HG03558 (cell line): ENCODE data around the gene LY6G5C.

Source experiments
- ATAC-seq: cut with Tn5 transposase; IDR thresholded peaks from one replicate; pipeline ENCODE4 v1.9.1; 2021; ENCODE audit warnings: moderate number of reproducible peaks; ENCODE audit not compliant: unreplicated experiment; ENCODE audit errors: extremely low read depth

Gene LY6G5C, protein sequence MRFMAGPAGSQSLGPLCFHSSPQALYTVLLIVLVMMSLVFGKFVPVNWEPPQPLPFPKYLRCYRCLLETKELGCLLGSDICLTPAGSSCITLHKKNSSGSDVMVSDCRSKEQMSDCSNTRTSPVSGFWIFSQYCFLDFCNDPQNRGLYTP

GRCh38 chr6:31680226-31681134 is at the start of gene LY6G5C:
LY6G5C (minus strand) TSS chr6:31681067; CDS start chr6:31680373, 694 bp downstream.
- ATAC-seq, result no peak

- no peak for ATAC-seq
Measured at GRCh38 chr6:31729979-31730630, 49.2 kb upstream of the LY6G5C start.

GRCh38 chr6:31729515-31729978 is 48.7 kb upstream of the LY6G5C start:
- ATAC-seq, result no peak

DNA sequence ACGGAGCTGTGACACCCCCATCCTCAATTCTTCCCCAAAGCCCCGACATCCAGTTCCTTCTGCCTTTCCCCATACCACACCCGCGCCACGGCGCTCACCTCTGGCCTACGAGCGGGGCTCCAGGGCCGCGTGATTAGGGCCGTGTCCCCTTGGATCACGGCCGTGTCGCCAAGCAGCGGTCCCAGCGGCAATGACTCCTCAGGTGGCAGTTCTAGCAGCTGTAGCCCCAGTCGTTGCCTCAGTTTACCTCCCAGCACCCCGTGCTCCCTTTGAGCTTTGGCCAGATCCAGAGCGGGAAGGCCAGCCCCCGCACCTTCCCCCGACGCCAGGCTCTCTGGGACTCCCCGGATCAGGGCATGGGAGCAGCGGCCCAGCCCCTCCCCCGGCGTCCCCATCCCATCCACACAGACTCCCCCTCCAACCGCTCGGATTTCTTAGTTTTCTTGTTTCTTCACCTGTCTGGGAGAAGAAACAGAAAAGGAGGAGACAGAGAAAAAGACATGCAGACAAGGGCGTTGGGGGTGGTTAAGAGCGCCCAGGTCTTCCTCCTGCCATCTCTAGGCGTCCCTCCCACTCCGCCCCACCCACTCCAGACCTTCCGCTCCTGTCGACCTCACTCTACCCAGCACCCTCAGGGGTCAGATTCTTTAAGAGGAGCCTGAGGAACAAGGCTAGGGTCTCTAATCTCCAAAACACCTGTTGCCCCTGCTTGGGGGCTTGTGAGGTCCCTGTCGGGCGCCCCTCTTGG is 48.1 kb upstream of the LY6G5C start, which contains the start of gene DDAH2:
DDAH2 (minus strand) TSS at position 533 of the 748 bp plus-strand sequence; CDS start at position 395, 138 bp downstream.
- no peak for ATAC-seq

GRCh38 chr6:31727717-31728671 is 47.1 kb upstream of the LY6G5C start:
- no peak for ATAC-seq

GRCh38 chr6:31727034-31727716 is 46.3 kb upstream of the LY6G5C start:
- no peak for ATAC-seq

DNA sequence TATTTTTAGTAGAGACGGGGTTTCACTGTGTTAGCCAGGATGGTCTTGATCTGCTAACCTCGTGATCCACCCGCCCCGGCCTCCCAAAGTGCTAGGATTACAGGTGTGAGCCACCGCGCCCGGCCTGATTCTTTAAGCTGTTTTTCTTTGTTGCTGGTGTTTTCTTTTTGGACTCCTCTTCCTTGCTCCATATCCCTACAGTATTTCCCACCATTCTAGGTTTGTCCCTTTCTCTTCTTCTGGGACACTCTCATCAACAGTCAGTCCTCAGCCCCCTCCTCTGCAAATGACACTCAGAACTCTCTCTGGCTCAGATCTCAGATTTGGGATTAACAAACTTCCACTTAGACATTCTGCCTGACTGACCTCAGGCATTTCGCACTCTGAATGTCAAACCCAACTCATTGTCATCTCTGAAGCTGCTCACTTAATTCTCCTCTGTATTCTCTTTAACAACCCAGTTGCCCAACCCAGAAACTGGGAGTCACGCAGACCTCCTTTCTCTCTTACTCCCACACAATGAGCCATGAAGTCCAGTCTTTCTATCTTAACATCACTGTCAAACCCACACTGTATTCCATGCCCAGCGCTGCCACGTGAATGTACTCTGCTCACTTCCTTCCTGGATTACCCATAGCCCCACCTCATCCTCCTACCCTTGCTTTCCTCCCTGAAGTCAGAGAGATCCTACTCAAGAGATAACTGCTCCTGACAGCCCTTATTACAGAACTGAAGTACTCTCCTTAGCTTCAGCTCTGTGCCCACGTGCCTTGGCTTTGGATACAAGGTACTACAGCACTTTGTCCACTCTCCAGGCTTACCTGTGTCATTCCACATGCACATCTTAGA is 44.9 kb upstream of the LY6G5C start:
- no peak for ATAC-seq

- ATAC-seq, result no peak
Measured at GRCh38 chr6:31723980-31724691, 43.3 kb upstream of the LY6G5C start.

- ATAC-seq, result no peak
Measured at GRCh38 chr6:31723245-31723979, 42.5 kb upstream of the LY6G5C start, which contains the start of gene MPIG6B. MPIG6B (plus strand) TSS chr6:31723373; CDS start chr6:31723384, 11 bp downstream.

DNA sequence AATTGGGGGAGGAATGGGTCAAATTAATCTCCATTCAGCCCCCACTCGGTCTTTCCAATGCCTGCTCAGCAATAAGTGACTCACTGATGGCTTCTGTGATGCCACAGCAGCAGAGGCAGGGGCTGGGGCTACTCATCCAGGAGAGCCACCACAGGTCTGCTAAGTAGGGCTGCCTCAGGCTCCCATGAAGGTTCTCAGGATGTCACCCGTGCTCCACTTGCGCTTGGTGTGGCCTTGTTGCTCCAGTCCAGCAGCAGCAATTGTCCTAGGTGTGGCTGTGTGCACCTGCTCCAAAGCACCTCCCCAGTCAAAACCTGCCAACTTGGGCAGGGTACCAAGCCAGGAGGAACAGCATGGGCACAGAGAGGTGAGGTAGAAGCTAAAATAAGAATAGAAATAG is 41.3 kb upstream of the LY6G5C start:
- ATAC-seq, result no peak

GRCh38 chr6:31721351-31722020 is 40.6 kb upstream of the LY6G5C start, which contains the start of gene LY6G6C:
LY6G6C (minus strand) TSS chr6:31721746; CDS start chr6:31721679, 67 bp downstream.
- ATAC-seq, result no peak

DNA sequence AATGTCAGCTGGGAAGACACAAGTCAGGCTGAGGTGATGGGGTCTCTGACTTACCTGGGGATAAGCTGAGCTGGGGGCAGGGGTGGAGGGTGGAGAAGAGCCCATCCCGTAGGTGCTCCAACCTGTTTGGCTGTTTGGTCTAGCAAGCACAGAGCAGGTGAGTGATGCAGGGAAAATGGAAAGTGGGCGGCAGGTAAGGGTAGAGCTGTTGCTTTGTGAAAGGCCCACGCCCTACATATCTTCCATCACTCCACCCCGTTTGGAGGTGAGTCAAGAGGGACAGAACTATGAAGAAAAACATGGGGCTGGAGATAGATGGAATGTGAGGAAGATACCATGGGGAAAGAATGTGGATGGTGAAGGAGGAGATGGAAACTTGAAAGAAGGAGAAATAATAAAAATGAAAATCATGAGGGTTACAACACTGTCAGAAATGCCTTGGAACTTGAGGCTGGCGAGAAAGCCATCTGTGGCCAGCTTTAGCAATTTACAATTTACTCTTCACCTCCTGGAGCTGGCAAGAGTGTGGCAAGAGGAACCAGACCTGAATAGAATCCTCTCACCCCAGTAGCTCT is 39.4 kb upstream of the LY6G5C start:
- no peak for ATAC-seq

GRCh38 chr6:31719001-31719400 is 38.1 kb upstream of the LY6G5C start:
- no peak for ATAC-seq

GRCh38 chr6:31718265-31718664 is 37.4 kb upstream of the LY6G5C start:
- no peak for ATAC-seq

DNA sequence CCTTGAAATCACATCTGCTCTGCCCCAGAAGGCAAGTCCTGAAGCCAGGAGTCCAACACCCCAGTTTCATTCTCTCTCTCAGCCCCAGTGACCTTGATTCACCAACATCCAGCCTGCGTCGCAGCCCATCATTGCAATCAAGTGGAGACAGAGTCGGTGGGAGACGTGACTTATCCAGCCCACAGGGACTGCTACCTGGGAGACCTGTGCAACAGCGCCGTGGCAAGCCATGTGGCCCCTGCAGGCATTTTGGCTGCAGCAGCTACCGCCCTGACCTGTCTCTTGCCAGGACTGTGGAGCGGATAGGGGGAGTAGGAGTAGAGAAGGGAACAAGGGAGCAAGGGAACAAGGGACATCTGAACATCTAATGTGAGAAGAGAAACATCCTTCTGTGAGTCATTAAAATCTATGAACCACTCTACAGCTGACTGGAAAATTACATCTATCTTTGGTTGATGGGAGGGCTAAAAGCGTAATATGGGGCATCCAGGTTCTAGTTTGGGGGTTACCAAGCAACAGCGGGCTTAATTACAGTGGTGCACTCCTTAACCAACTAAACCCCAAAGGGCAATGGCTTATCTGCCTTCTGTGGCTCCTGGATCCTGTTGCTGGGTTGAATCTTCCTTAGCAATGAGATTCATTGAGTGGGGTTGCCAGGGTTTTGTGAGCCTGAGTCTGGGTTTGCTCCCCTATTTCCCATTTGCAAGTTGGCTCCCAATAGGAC is 36.8 kb upstream of the LY6G5C start:
- ATAC-seq, result no peak
